Heart left ventricle (tissue), 16 donors: Measurements from ENCODE around the gene ATMIN. TPM values are rescaled to one million over a fixed set of nuclear protein-coding genes. Genes with fewer than 3 reads are reported as not detected.

ENCODE experiments used
- ATAC-seq, 4 donors: fragments of 200-7000 bp; cut with Tn5 transposase; one replicate each; pipeline ENCODE4 v1.9.1; 2020 to 2022; ENCODE audit warnings: moderate library complexity in 4 of 4, mild to moderate bottlenecking in 3 of 4, moderate number of reproducible peaks in 1 of 4
- DNase-seq, 5 donors: peaks; one replicate each; pipeline ENCODE4 v3.0.0-alpha.2; 2020
- H3K27ac ChIP-seq, 12 donors: fragments of 200-600 bp; sonication (generic) in 4 of 12; one replicate each; pipeline versions ENCODE4 v1.5.0 to v1.8.0; 2016 to 2022; ENCODE audit warnings: mild to moderate bottlenecking in 2 of 12
- H3K27me3 ChIP-seq, 9 donors: fragments of 200-600 bp; sonication (generic) in 2 of 9; one replicate each; pipeline versions ENCODE4 v1.5.1 to v1.8.0; 2016 to 2022; ENCODE audit warnings: mild to moderate bottlenecking in 3 of 9
- H3K36me3 ChIP-seq, 9 donors: fragments of 200-600 bp; sonication (generic) in 2 of 9; one replicate each; pipeline versions ENCODE4 v1.5.0 to v1.8.0; 2018 to 2022; ENCODE audit warnings: mild to moderate bottlenecking in 2 of 9
- H3K4me1 ChIP-seq, 12 donors: fragments of 200-600 bp; sonication (generic) in 4 of 12; one replicate each; pipeline versions ENCODE4 v1.5.0 to v1.8.0; 2016 to 2022; ENCODE audit warnings: mild to moderate bottlenecking in 3 of 12
- H3K4me3 ChIP-seq, 12 donors: fragments of 200-600 bp; sonication (generic) in 4 of 12; one replicate each; pipeline versions ENCODE4 v1.5.0 to v1.8.0; 2017 to 2022; ENCODE audit warnings: mild to moderate bottlenecking in 9 of 12, moderate library complexity in 4 of 12
- H3K9me3 ChIP-seq, 12 donors: fragments of 200-600 bp; sonication (generic) in 4 of 12; one replicate each; pipeline versions ENCODE4 v1.5.0 to v1.8.0; 2016 to 2022; ENCODE audit warnings: mild to moderate bottlenecking in 1 of 12
- POLR2A ChIP-seq, 2 donors: fragments of 450-650 bp; IDR thresholded peaks; one replicate each; pipeline ENCODE4 v1.6.1; 2017; ENCODE audit warnings: antibody characterized with exemption in 2 of 2, mild to moderate bottlenecking in 2 of 2, moderate library complexity in 2 of 2
- WGBS, 4 donors: extraction: QIAGEN DNeasy Blood & Tissue Kit in 2 of 4; methylation state at CpG; one replicate each; pipeline versions ENCODE4 v1.1.5 to v1.1.7; 2013 to 2018; 5-methylcytosine and 5-hydroxymethylcytosine counted together
- intact Hi-C, 10 donors: fragments of 100-400 bp; cut with DNase I; formaldehyde crosslinking; loops; one replicate each; pipeline versions ENCODE4 v1.11.1 to v1.14.2; 2022
- polyA plus RNA-seq, 2 donors: library from polyadenylated mRNA; stranded (reverse); fragments of 200-250 nt; gene quantifications; one replicate each; pipeline ENCODE4 v1.2.3, GENCODE V29; 2013
- total RNA-seq, 9 donors: library from RNA; depleted of rRNA in 2 of 9; stranded (reverse); fragments of >200 nt in 2 of 9; fragmentation: NEBNext Ultra II Directional in 3 of 9; extraction: Animal tissue kit (Norgen Biotek cat#: 25700) in 3 of 9; gene quantifications; one replicate each; pipeline versions ENCODE4 v1.1.0 to v1.2.4, GENCODE V29; 2016 to 2023
- TF ChIP-seq, protein P1 (sequence below), 12 donors: fragments of 200-600 bp; sonication (generic) in 4 of 12; IDR thresholded peaks; one replicate each; pipeline versions ENCODE4 v1.5.0 to v1.8.0; 2018 to 2022; ENCODE audit warnings: antibody characterized with exemption in 12 of 12, mild to moderate bottlenecking in 5 of 12
- donor health status: ischemic (EF 13 %, LVEDD 7.1; RV severe dilation, severe dysfunction).
- donor health status: healthy with polysubstance abuse.
- donor health status: DM: no; HTN: yes; CAD: no.
- donor health status: DM: no; HTN: no; CAD: no.
- donor health status: ischemic (EF 25% LVEDD 6.9; RV normal size, moderate dysfunction).
- donor health status: ischemic (EF 25% LVEDD 5.7; RV mildly dilated, moderate dysfunction).
- donor health status: healthy.
- donor health status: DM: yes; HTN: yes; CAD: no.
- donor health status: ischemic (EF 35%, LVEDD 5.7; RV mildly dilated, moderate dysfunction).
- donor health status: nonischemic (EF 11% LVEDD 7.7; RV severe dilation, severe dysfunction).
- donor health status: DM: yes; HTN: yes; CAD: no.
- donor health status: PGD.
- donor health status: ischemic (EF 29% LVEDD 5.4; RV normal size, mild dysfunction).
- donor health status: nonischemic (EF 23%, LVEDD 6.1; RV moderate dilation, normal function).

ATMIN gene
- total and polyA plus RNA-seq, 11 donors, result 6.4 to 36.0 (median 27.4) TPM

DNA sequence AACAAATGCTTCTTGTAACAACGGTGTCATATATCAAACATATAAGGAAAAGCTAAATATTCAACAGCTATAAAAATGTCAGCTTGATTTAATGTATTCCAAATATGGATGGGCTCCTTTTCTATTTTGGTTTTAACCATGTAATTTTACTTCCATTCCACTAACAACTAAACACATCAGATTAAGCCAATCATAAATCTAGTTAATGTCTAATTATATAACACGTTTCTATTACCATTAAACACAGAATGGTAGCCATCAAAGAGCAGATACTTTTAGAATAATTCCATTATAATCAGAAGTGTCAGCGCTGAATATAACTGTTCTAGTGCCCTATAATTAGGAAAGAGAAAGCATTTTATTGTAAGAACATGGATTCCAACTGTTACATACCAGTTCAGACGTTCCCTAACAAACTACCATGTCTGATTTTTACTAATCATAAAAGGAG is 38.9 kb upstream of the ATMIN start:
- peak overlapping the region in 7 of 12 donors; percentile 17 to 52 (median 27) for H3K4me3 ChIP-seq

DNA sequence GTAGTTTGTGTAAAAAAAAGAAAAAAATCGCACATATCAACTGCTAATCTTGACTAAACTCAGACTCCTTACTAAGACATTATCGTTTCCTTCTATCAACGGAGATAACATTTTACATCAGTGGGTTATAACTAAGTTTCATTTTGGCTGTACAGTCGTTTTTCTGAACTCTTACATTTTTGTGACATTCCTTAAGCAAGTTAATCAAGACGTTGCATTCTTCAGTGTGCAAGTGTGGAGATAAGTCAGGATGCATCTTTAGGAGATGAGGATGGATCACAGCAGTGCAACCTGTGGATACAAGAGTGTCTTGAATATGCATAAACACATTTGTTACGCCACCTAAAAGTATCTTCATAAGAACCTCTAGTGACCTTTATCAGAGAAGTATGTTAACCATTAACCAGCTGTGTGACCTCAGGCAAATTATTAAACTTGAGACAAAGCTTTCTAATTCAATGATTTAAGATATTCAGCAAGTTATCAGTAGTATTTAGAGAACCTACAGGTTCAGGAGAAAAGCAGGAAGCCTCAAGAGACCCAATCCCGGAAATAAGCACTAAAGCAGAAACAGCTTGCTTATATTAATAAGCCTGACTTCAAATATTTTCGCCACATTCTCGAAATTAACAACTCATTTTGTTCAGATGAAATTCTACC is 38.4 kb upstream of the ATMIN start:
- intact Hi-C loops, result no loop called here
- Histone ChIP-seq H3K27ac (peak overlapping the region in 7 of 12 donors; percentile 1 to 83 (median 12)), H3K9me3 (peaks cover 0 to 2% (median 0%) of the 10 kb centered on the region in 12 donors), H3K4me1 (peaks cover 0 to 32% (median 16%) of the 10 kb centered on the region in 12 donors), H3K27me3 (no peaks in the 10 kb centered on the region), H3K36me3 (peaks cover 0 to 8% (median 0%) of the 10 kb centered on the region in 9 donors), H3K4me3 (peak overlapping the region in 8 of 12 donors; percentile 7 to 52 (median 25))
- ATAC-seq, result no peak
- TF ChIP-seq, protein P1, sequence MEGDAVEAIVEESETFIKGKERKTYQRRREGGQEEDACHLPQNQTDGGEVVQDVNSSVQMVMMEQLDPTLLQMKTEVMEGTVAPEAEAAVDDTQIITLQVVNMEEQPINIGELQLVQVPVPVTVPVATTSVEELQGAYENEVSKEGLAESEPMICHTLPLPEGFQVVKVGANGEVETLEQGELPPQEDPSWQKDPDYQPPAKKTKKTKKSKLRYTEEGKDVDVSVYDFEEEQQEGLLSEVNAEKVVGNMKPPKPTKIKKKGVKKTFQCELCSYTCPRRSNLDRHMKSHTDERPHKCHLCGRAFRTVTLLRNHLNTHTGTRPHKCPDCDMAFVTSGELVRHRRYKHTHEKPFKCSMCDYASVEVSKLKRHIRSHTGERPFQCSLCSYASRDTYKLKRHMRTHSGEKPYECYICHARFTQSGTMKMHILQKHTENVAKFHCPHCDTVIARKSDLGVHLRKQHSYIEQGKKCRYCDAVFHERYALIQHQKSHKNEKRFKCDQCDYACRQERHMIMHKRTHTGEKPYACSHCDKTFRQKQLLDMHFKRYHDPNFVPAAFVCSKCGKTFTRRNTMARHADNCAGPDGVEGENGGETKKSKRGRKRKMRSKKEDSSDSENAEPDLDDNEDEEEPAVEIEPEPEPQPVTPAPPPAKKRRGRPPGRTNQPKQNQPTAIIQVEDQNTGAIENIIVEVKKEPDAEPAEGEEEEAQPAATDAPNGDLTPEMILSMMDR (IDR thresholded peaks at IDR 0.05), result no peak
- TF ChIP-seq POLR2A (IDR thresholded peaks at IDR 0.05), result no peak
- WGBS, 4 donors, result 37 to 43% (median 37%) methylated on average over 9 of the region's 9 CpGs
- no peak for DNase-seq

More for the DNA sequence above, 38.9 kb upstream of the ATMIN start:
- DNase-seq (no peak), ATAC-seq (no peak)
- intact Hi-C loops, result no loop called here
- H3K36me3 ChIP-seq, result peaks cover 0 to 13% (median 0%) of the 10 kb centered on the region in 9 donors
- peaks cover 0 to 32% (median 16%) of the 10 kb centered on the region in 12 donors for H3K4me1 ChIP-seq
- peaks cover 0 to 2% (median 0%) of the 10 kb centered on the region in 12 donors for H3K9me3 ChIP-seq
- H3K27ac ChIP-seq, result peak overlapping the region in 4 of 12 donors; percentile 6 to 83 (median 12)
- TF ChIP-seq, protein P1 (IDR thresholded peaks at IDR 0.05), result no peak
- no peak for TF ChIP-seq POLR2A (IDR thresholded peaks at IDR 0.05)
- H3K27me3 ChIP-seq, result no peaks in the 10 kb centered on the region
- 53 to 59% (median 57%) methylated on average over 4 of the region's 4 CpGs for WGBS, 4 donors

DNA sequence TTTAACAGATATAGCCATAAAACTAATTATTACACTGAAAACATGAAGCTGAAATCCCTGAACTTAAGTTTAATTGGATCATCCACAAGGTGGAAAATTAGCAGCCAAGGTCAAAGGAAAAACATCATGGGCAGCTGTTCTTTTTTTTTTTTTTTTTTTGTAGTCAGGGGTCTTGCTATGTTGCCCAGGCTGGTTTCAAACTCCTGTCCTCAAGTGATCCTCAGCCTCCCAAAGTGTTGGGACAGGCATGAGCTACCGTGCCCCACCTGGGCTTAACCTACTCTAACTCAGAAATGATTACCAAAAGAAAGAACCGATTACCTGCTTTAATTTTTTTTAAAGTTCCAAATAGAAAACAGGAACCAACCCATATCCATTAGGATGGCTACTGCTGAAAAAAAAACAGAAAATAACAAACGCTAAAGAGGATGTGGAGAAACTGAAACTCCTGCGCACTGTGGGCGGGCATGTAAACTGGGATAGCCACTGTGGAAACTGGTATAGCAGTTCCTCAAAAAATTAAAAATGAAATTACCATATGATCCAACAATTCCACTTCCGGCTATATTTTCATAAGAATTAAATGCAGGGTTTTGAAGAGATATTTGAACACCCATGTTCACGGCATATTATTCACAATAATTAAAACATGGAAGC is 37.5 kb upstream of the ATMIN start:
- DNase-seq (no peak), ATAC-seq (peak in 1 of 4 donors; percentile 23)
- peak overlapping the region in 3 of 12 donors; percentile 6 to 83 (median 16) for H3K27ac ChIP-seq
- intact Hi-C loops, result no loop called here
- peaks cover 0 to 8% (median 0%) of the 10 kb centered on the region in 9 donors for H3K36me3 ChIP-seq
- H3K4me3 ChIP-seq, result peak overlapping the region in 3 of 12 donors; percentile 5 to 52 (median 7)
- WGBS, 4 donors, result 87 to 93% (median 90%) methylated on average over 7 of the region's 7 CpGs
- H3K27me3 ChIP-seq, result no peaks in the 10 kb centered on the region
- no peak for TF ChIP-seq POLR2A (IDR thresholded peaks at IDR 0.05)
- TF ChIP-seq, protein P1 (IDR thresholded peaks at IDR 0.05), result no peak
- peaks cover 0 to 2% (median 0%) of the 10 kb centered on the region in 12 donors for H3K9me3 ChIP-seq
- peaks cover 0 to 34% (median 17%) of the 10 kb centered on the region in 12 donors for H3K4me1 ChIP-seq

DNA sequence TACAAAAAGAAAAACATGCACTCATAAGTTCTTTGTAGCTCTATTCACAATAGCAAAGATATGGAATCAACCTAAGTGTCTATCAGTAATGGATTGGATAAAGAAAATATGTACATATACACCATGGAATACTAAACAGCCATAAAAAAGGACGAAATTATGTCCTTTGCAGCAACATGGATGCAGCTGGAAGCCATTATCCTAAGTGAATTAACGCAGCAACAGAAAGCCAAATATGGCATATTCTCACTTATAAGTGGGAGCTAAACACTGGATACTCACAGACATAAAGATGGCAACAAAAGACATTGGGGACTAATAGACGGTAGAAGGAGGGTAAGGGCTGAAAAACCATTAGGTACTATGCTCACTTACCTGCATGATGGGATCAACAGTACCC is 34.8 kb upstream of the ATMIN start:
- DNase-seq, result no peak
- WGBS, 4 donors, result 90 to 98% (median 96%) methylated on average over 3 of the region's 3 CpGs
- no peak for ATAC-seq
- TF ChIP-seq, protein P1 (IDR thresholded peaks at IDR 0.05), result no peak
- TF ChIP-seq POLR2A (IDR thresholded peaks at IDR 0.05), result no peak
- H3K4me3 ChIP-seq, result no peak overlapping the region
- no peak overlapping the region for H3K27ac ChIP-seq
- no peaks in the 10 kb centered on the region for H3K36me3 ChIP-seq
- H3K27me3 ChIP-seq, result no peaks in the 10 kb centered on the region
- intact Hi-C loops, result loop anchor here in 3 of 10 donors (10.0 kb wide), 1 partner anchor 734 kb away; no protein-coding TSS in a partner anchor
- H3K9me3 ChIP-seq, result peaks cover 0 to 2% (median 0%) of the 10 kb centered on the region in 12 donors
- peaks cover 0 to 62% (median 31%) of the 10 kb centered on the region in 12 donors for H3K4me1 ChIP-seq
